CD14-positive monocyte (primary cell): ENCODE data around the gene XRCC4. TPM values are rescaled to one million over a fixed set of nuclear protein-coding genes. Genes with fewer than 3 reads are reported as not detected.

Experiments used
- DNase-seq, 3 donors: peaks; one replicate each; pipeline ENCODE4 v3.0.0-alpha.2; 2011 to 2022
- H2AFZ ChIP-seq: 2 replicates; pipeline ENCODE4 v1.6.0; 2012; ENCODE audit warnings: mild to moderate bottlenecking, low read depth, low read length, inconsistent platforms; ENCODE audit not compliant: insufficient read depth, poor library complexity, severe bottlenecking
- H3K27ac ChIP-seq, 2 donors: 1 replicate in 1 of 2; 2 replicates in 1 of 2; pipeline ENCODE4 v1.5.1; 2012 to 2013; ENCODE audit warnings: low read length in 2 of 2, control low read depth in 1 of 2, inconsistent platforms in 1 of 2, low read depth in 1 of 2, mild to moderate bottlenecking in 1 of 2
- H3K27me3 ChIP-seq, 2 donors: one replicate each; pipeline versions ENCODE4 v1.6.0 to v1.6.1; 2011 to 2013; ENCODE audit warnings: low read length in 2 of 2; ENCODE audit not compliant: control insufficient read depth in 2 of 2, insufficient read depth in 2 of 2
- H3K36me3 ChIP-seq, 2 donors: replicated peaks in 1 of 2; 1 replicate in 1 of 2; 2 replicates in 1 of 2; pipeline versions ENCODE4 v1.5.1 to v1.6.1; 2012 to 2013; ENCODE audit warnings: low read length in 2 of 2, control low read depth in 1 of 2, inconsistent platforms in 1 of 2, mild to moderate bottlenecking in 1 of 2; ENCODE audit not compliant: insufficient read depth in 2 of 2, control insufficient read depth in 1 of 2
- H3K4me1 ChIP-seq, 2 donors: 1 replicate in 1 of 2; 2 replicates in 1 of 2; pipeline versions ENCODE4 v1.5.1 to v1.6.1; 2012 to 2013; ENCODE audit warnings: low read length in 2 of 2, control low read depth in 1 of 2, inconsistent platforms in 1 of 2, mild to moderate bottlenecking in 1 of 2, moderate library complexity in 1 of 2; ENCODE audit not compliant: insufficient read depth in 2 of 2, control insufficient read depth in 1 of 2
- H3K4me2 ChIP-seq: replicated peaks from 2 replicates; pipeline ENCODE3; 2012; ENCODE audit warnings: low read length, moderate library complexity, mild to moderate bottlenecking; ENCODE audit not compliant: poor library complexity, severe bottlenecking; ENCODE audit errors: extremely low read depth
- H3K4me3 ChIP-seq, 3 experiments: fragments of 200-600 bp in 1 of 3; sonication (generic) in 1 of 3; replicated peaks in 1 of 3; 1 replicate in 2 of 3; 2 replicates in 1 of 3; pipeline ENCODE4 v1.5.1; 2011 to 2013; ENCODE audit warnings: low read length in 3 of 3, mild to moderate bottlenecking in 3 of 3, control low read depth in 2 of 3, low read depth in 2 of 3, inconsistent platforms in 1 of 3, moderate library complexity in 1 of 3
- H3K79me2 ChIP-seq: 2 replicates; pipeline ENCODE4 v1.6.0; 2012; ENCODE audit warnings: mild to moderate bottlenecking, control low read depth, inconsistent platforms, low read length, moderate library complexity; ENCODE audit not compliant: insufficient read depth
- H3K9ac ChIP-seq: 2 replicates; pipeline ENCODE4 v1.6.0; 2017; ENCODE audit warnings: low read length, mild to moderate bottlenecking; ENCODE audit not compliant: insufficient read depth, poor library complexity, severe bottlenecking
- H3K9me3 ChIP-seq, 2 donors: replicated peaks in 1 of 2; 1 replicate in 1 of 2; 2 replicates in 1 of 2; pipeline versions ENCODE4 v1.5.1 to v1.6.1; 2012 to 2013; ENCODE audit warnings: low read length in 2 of 2, control low read depth in 1 of 2; ENCODE audit not compliant: control insufficient read depth in 1 of 2, insufficient read depth in 1 of 2
- H4K20me1 ChIP-seq: 2 replicates; pipeline ENCODE4 v1.6.0; 2012; ENCODE audit warnings: mild to moderate bottlenecking, low read length, control low read depth, moderate library complexity; ENCODE audit not compliant: insufficient read depth
- H3K27ac Mint-ChIP-seq, 7 donors: one replicate each; pipeline ENCODE4 v1.8.0; 2020; ENCODE audit warnings: mild to moderate bottlenecking in 7 of 7, mixed read lengths in 7 of 7, moderate library complexity in 6 of 7, inconsistent platforms in 2 of 7
- H3K27me3 Mint-ChIP-seq, 3 donors: one replicate each; pipeline ENCODE4 v1.8.0; 2021 to 2022; ENCODE audit warnings: low read depth in 3 of 3, mild to moderate bottlenecking in 3 of 3, mixed read lengths in 3 of 3, moderate library complexity in 3 of 3, inconsistent platforms in 1 of 3
- H3K36me3 Mint-ChIP-seq, 2 donors: one replicate each; pipeline ENCODE4 v1.8.0; 2020; ENCODE audit warnings: mixed read lengths in 2 of 2, inconsistent platforms in 1 of 2, mild to moderate bottlenecking in 1 of 2
- H3K4me1 Mint-ChIP-seq: one replicate; pipeline ENCODE4 v1.8.0; 2020; ENCODE audit warnings: mild to moderate bottlenecking, mixed read lengths
- H3K4me3 Mint-ChIP-seq, 2 donors: one replicate each; pipeline ENCODE4 v1.8.0; 2020; ENCODE audit warnings: mild to moderate bottlenecking in 2 of 2, mixed read lengths in 2 of 2, moderate library complexity in 1 of 2
- H3K9me3 Mint-ChIP-seq, 7 donors: one replicate each; pipeline ENCODE4 v1.8.0; 2020 to 2022; ENCODE audit warnings: mixed read lengths in 7 of 7, mild to moderate bottlenecking in 6 of 7, moderate library complexity in 6 of 7, inconsistent platforms in 2 of 7
- CTCF ChIP-seq: fragments of 200-600 bp; IDR thresholded peaks from one replicate; pipeline ENCODE4 v1.8.0; 2022; ENCODE audit warnings: antibody characterized with exemption, mild to moderate bottlenecking
- WGBS: methylation state at CpG from one replicate; pipeline ENCODE4 v1.1.5; 2013; ENCODE audit warnings: missing lambda C conversion rate; ENCODE audit not compliant: insufficient coverage; 5-methylcytosine and 5-hydroxymethylcytosine counted together
- intact Hi-C, 2 donors: fragments of 100-400 bp; cut with micrococcal nuclease; formaldehyde crosslinking; loops; one replicate each; pipeline versions ENCODE4 v1.15.0 to v1.15.1; 2023
- polyA plus RNA-seq, 3 donors: library from polyadenylated mRNA; depleted of rRNA in 1 of 3; unstranded in 2 of 3; stranded (reverse) in 1 of 3; fragments of 300-500 nt in 2 of 3; fragments of >200 nt in 1 of 3; fragmentation: Illumina TruSeq in 2 of 3; gene quantifications; 1 replicate in 2 of 3; 2 replicates in 1 of 3; pipeline ENCODE4 v1.2.3, GENCODE V29; 2012 to 2021

The XRCC4 gene
- polyA plus RNA-seq, 3 donors, result 4.0 to 21.8 (median 16.3) TPM

GRCh38 chr5:83387041-83387440, 309.7 kb downstream of the XRCC4 start:
- no CpG with 5 or more reads among the region's 2 CpGs for WGBS
- intact Hi-C loops, result no loop called here
- Histone ChIP-seq H3K27ac (peak overlapping the region in 1 of 2 donors; percentile 38), H3K4me2 (no peak overlapping the region), H3K36me3 (no peaks in the 10 kb centered on the region), H4K20me1 (no peaks in the 10 kb centered on the region), H3K79me2 (no peaks in the 10 kb centered on the region), H3K4me3 (no peak overlapping the region), H3K27me3 (no peaks in the 10 kb centered on the region), H3K9me3 (peaks cover 9 to 16% of the 10 kb centered on the region in 2 donors), H3K9ac (no peak overlapping the region), H2AFZ (peak overlapping the region; percentile 36), H3K4me1 (peaks cover 8 to 10% of the 10 kb centered on the region in 2 donors)
- Mint-ChIP-seq H3K27me3 (peaks cover 0 to 1% (median 0%) of the 10 kb centered on the region in 3 donors), H3K36me3 (peaks cover 5 to 7% of the 10 kb centered on the region in 2 donors), H3K9me3 (peaks cover 6 to 34% (median 15%) of the 10 kb centered on the region in 7 donors), H3K4me3 (no peak overlapping the region), H3K4me1 (peaks cover 20% of the 10 kb centered on the region), H3K27ac (peak overlapping the region in 4 of 7 donors; percentile 30 to 79 (median 48))
- no peak for TF ChIP-seq CTCF
- DNase-seq, result peak; percentile 47 to 75 (median 73)

- no peaks in the 10 kb centered on the region for H3K27me3 ChIP-seq
Measured at GRCh38 chr5:83388608-83389007, 311.3 kb downstream of the XRCC4 start.

More at GRCh38 chr5:83388608-83389007, 311.3 kb downstream of the XRCC4 start:
- no peak for DNase-seq
- Mint-ChIP-seq H3K9me3 (peaks cover 4 to 24% (median 10%) of the 10 kb centered on the region in 7 donors), H3K4me1 (peaks cover 23% of the 10 kb centered on the region), H3K36me3 (peaks cover 2 to 5% of the 10 kb centered on the region in 2 donors), H3K27me3 (no peaks in the 10 kb centered on the region), H3K27ac (no peak overlapping the region), H3K4me3 (no peak overlapping the region)
- Histone ChIP-seq H3K36me3 (no peaks in the 10 kb centered on the region), H3K79me2 (no peaks in the 10 kb centered on the region), H2AFZ (no peak overlapping the region), H3K4me2 (no peak overlapping the region), H3K9ac (no peak overlapping the region), H3K9me3 (peaks cover under 1 to 5% of the 10 kb centered on the region in 2 donors), H4K20me1 (no peaks in the 10 kb centered on the region), H3K27ac (no peak overlapping the region), H3K4me3 (no peak overlapping the region), H3K4me1 (peaks cover 8 to 10% of the 10 kb centered on the region in 2 donors)
- intact Hi-C loops, result no loop called here
- no peak for TF ChIP-seq CTCF
